Measurements from ENCODE around the gene KCP. TPM values are rescaled to one million over a fixed set of nuclear protein-coding genes. Genes with fewer than 3 reads are reported as not detected.

Gene KCP
- total and polyA plus RNA-seq, 10 of the 15 experiments (the other 5 are each of a cell fraction or from before 2014, with no cell fraction given) = 0.05 to 7.8 (median 2.5) TPM

DNA sequence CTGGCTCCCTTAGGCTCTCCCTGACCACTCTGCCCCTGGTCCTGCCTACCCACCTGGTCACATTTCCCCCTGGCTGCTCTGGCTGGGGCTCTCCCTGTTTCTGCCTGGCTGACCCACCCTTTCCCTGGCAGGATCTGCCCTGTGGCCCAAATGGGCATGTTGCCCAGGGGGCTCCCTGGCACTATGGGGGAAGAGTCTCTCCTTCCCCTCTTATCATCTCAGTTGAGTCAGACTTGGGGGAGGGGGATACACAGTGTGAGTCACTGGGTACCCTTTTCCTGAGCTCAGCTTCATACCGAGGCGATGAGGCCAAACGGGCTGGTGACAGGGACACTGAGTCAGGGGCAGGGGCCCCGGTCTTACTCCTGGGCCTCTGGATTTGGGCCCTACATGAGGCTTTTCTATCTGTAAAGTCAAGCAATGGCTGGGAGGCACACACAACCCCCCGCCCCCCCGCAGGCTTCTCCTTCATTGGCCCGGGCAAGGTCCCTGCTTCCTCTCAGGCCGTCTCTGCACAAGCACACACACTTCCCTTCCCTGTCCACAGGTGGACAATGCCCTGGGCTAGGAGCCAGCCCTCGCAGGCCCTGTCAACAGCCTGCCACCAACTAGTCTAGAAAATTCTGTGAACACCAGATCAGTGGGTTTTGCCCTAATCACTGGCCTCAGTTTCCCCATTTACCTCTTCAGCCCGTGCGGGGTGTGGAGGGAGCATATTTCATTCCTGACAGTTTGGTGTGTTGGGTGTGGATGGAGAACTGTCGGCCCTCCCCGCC lies 80.9 kb downstream of the KCP start:
- DNase-seq (ENCODE audit: low read depth, low spot score) (no peak), FAIRE-seq (no peak), ATAC-seq (no peak)
- Histone ChIP-seq H3K79me2 (ENCODE audit: control insufficient read depth, insufficient read depth, low read length) (no peaks in the 10 kb centered on the region), H2AFZ (ENCODE audit: control insufficient read depth, low read depth, low read length) (no peak overlapping the region), H3K36me3 (ENCODE audit: control insufficient read depth in 2 of 2, insufficient read depth in 2 of 2, low read length in 1 of 2) (no peaks in the 10 kb centered on the region), H3K4me3 (no peak overlapping the region), H3K27me3 (replicated peaks in 1 of 2; ENCODE audit: control insufficient read depth in 2 of 2, insufficient read depth in 2 of 2, low read length in 1 of 2) (peaks cover 15% of the 10 kb centered on the region in 2 experiments), H3K4me2 (ENCODE audit: control insufficient read depth, insufficient read depth) (no peak overlapping the region), H3K27ac (ENCODE audit: control insufficient read depth, insufficient read depth) (no peak overlapping the region), H3K4me1 (ENCODE audit: control insufficient read depth, insufficient read depth, low read length) (peaks cover 8% of the 10 kb centered on the region), H3K9me3 (replicated peaks; ENCODE audit: control insufficient read depth, insufficient read depth, low read length) (no peaks in the 10 kb centered on the region), H4K20me1 (ENCODE audit: control insufficient read depth, insufficient read depth) (no peaks in the 10 kb centered on the region), H3K9ac (ENCODE audit: control insufficient read depth, insufficient read depth, low read length) (no peak overlapping the region)
- ChIA-PET RAD21 (ENCODE audit: unreplicated experiment) (no interaction called here), CTCF (no interaction called here), POLR2A (no interaction called here), SMC1A (ENCODE audit: uncharacterized antibody, unreplicated experiment) (no interaction called here)
- no TSS peak for BruUV-seq (replicated peaks)
- intact Hi-C loops (cut with micrococcal nuclease; ENCODE audit: unreplicated experiment) (no loop called here), in situ Hi-C loops (cut with MboI) (no loop called here)
- 26% methylated on average over 12 of the region's 13 CpGs for WGBS (ENCODE audit: insufficient coverage, insufficient replicate concordance, low lambda C conversion rate, missing lambda C conversion rate)
- TF ChIP-seq GATAD2B (conservative IDR thresholded peaks at IDR 0.05; ENCODE audit: low read depth) = no peak
- TF ChIP-seq NRF1 (conservative IDR thresholded peaks at IDR 0.05; ENCODE audit: low read depth, low read length) = no peak
- TF ChIP-seq NBN (IDR thresholded peaks at IDR 0.05) = no peak
- no peak for TF ChIP-seq RCOR1 (conservative IDR thresholded peaks at IDR 0.05; ENCODE audit: low read depth, low read length)
- TF ChIP-seq RFX5 (IDR thresholded peaks at IDR 0.05; ENCODE audit: low read depth, low read length) = no peak
- TF ChIP-seq TBL1XR1 (IDR thresholded peaks at IDR 0.05; ENCODE audit: low read depth, low read length) = no peak
- TF ChIP-seq YY1 (IDR thresholded peaks at IDR 0.05; ENCODE audit: low read depth, low read length) = no peak
- TF ChIP-seq RB1 (IDR thresholded peaks at IDR 0.05; ENCODE audit: borderline replicate concordance) = no peak
- TF ChIP-seq FOS (IDR thresholded peaks at IDR 0.05; ENCODE audit: borderline replicate concordance, extremely low read depth, insufficient read length) = no peak
- TF ChIP-seq CHD2 (IDR thresholded peaks at IDR 0.05; ENCODE audit: borderline replicate concordance, low read depth, low read length) = no peak
- no peak for TF ChIP-seq DPF2 (IDR thresholded peaks at IDR 0.05)
- TF ChIP-seq EP300 (IDR thresholded peaks at IDR 0.05; ENCODE audit: borderline replicate concordance in 1 of 2, control insufficient read depth in 1 of 2, low read depth in 2 of 2, low read length in 2 of 2) = no peak
- no peak for TF ChIP-seq BCL11A (IDR thresholded peaks at IDR 0.05; ENCODE audit: low read depth, low read length)
- TF ChIP-seq BCL3 (IDR thresholded peaks at IDR 0.05; ENCODE audit: borderline replicate concordance, insufficient read depth, low read depth, low read length, poor library complexity, severe bottlenecking) = no peak
- TF ChIP-seq, protein P1, sequence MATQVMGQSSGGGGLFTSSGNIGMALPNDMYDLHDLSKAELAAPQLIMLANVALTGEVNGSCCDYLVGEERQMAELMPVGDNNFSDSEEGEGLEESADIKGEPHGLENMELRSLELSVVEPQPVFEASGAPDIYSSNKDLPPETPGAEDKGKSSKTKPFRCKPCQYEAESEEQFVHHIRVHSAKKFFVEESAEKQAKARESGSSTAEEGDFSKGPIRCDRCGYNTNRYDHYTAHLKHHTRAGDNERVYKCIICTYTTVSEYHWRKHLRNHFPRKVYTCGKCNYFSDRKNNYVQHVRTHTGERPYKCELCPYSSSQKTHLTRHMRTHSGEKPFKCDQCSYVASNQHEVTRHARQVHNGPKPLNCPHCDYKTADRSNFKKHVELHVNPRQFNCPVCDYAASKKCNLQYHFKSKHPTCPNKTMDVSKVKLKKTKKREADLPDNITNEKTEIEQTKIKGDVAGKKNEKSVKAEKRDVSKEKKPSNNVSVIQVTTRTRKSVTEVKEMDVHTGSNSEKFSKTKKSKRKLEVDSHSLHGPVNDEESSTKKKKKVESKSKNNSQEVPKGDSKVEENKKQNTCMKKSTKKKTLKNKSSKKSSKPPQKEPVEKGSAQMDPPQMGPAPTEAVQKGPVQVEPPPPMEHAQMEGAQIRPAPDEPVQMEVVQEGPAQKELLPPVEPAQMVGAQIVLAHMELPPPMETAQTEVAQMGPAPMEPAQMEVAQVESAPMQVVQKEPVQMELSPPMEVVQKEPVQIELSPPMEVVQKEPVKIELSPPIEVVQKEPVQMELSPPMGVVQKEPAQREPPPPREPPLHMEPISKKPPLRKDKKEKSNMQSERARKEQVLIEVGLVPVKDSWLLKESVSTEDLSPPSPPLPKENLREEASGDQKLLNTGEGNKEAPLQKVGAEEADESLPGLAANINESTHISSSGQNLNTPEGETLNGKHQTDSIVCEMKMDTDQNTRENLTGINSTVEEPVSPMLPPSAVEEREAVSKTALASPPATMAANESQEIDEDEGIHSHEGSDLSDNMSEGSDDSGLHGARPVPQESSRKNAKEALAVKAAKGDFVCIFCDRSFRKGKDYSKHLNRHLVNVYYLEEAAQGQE (IDR thresholded peaks at IDR 0.05; ENCODE audit: low read depth, low read length) = no peak
- no peak for TF ChIP-seq BACH1 (IDR thresholded peaks at IDR 0.05; ENCODE audit: borderline replicate concordance)

Measured in GM12878 (cell line).